IMR-90 (cell line): ENCODE data around the gene AP5B1.

Experiments used
- BHLHE40 ChIP-seq: fragments of 150-350 bp; IDR thresholded peaks from 2 replicates; pipeline ENCODE4 v1.6.1; 2016; ENCODE audit warnings: mild to moderate bottlenecking, low read depth, low read length
- CEBPB ChIP-seq: IDR thresholded peaks from 2 replicates; pipeline ENCODE4 v1.6.1; 2012; ENCODE audit warnings: low read depth, low read length, improper control_type of control experiment
- CHD1 ChIP-seq: IDR thresholded peaks from 2 replicates; pipeline ENCODE4 v1.6.1; 2012; ENCODE audit warnings: low read depth, low read length, improper control_type of control experiment
- MAZ ChIP-seq: IDR thresholded peaks from 2 replicates; pipeline ENCODE4 v1.6.1; 2012; ENCODE audit warnings: low read depth, mild to moderate bottlenecking, low read length, improper control_type of control experiment, moderate library complexity, borderline replicate concordance
- MXI1 ChIP-seq: IDR thresholded peaks from 2 replicates; pipeline ENCODE4 v1.6.1; 2012; ENCODE audit warnings: low read depth, mild to moderate bottlenecking, low read length, moderate library complexity, borderline replicate concordance
- POLR2A ChIP-seq: IDR thresholded peaks from 2 replicates; pipeline ENCODE4 v1.6.1; 2012; ENCODE audit warnings: mild to moderate bottlenecking, low read depth, low read length
- RCOR1 ChIP-seq: IDR thresholded peaks from 2 replicates; pipeline ENCODE4 v1.6.1; 2012; ENCODE audit warnings: mild to moderate bottlenecking, low read length, improper control_type of control experiment; ENCODE audit not compliant: insufficient replicate concordance
- RFX5 ChIP-seq: IDR thresholded peaks from 2 replicates; pipeline ENCODE4 v1.8.0; 2012; ENCODE audit warnings: low read depth, mild to moderate bottlenecking, low read length, moderate library complexity
- SMC3 ChIP-seq: fragments of 150-350 bp; IDR thresholded peaks from 2 replicates; pipeline ENCODE4 v1.6.1; 2016; ENCODE audit warnings: low read depth, mild to moderate bottlenecking, antibody characterized with exemption, low read length, moderate library complexity
- TF ChIP-seq, protein P1 (sequence below): conservative IDR thresholded peaks from 2 replicates; pipeline ENCODE4 v1.5.1; 2012; ENCODE audit warnings: mild to moderate bottlenecking, low read depth, low read length, improper control_type of control experiment

DNA sequence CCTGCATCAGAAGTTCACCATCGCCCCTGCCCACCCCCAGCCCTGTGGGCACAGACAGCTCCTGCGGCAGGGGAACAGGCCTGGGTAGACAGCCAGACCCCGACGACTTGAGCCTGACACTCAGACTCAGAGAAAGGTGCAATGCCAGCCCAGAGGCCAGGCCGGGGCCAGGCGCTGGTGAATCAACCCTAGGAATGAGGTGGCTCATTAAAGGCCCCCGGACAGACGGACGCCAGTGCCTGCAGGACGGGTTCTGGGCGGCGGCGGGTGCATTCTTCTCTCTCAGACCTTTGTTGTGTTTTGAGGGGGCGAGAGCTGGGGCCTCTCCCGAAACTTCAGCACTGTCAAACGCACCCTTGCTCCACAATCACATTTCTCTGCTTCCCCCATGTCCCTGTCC lies 11.7 kb upstream of the AP5B1 start:
- no peak for TF ChIP-seq POLR2A
- no peak for TF ChIP-seq RFX5
- TF ChIP-seq, protein P1, sequence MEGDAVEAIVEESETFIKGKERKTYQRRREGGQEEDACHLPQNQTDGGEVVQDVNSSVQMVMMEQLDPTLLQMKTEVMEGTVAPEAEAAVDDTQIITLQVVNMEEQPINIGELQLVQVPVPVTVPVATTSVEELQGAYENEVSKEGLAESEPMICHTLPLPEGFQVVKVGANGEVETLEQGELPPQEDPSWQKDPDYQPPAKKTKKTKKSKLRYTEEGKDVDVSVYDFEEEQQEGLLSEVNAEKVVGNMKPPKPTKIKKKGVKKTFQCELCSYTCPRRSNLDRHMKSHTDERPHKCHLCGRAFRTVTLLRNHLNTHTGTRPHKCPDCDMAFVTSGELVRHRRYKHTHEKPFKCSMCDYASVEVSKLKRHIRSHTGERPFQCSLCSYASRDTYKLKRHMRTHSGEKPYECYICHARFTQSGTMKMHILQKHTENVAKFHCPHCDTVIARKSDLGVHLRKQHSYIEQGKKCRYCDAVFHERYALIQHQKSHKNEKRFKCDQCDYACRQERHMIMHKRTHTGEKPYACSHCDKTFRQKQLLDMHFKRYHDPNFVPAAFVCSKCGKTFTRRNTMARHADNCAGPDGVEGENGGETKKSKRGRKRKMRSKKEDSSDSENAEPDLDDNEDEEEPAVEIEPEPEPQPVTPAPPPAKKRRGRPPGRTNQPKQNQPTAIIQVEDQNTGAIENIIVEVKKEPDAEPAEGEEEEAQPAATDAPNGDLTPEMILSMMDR, result no peak
- no peak for TF ChIP-seq MAZ
- TF ChIP-seq MXI1, result no peak
- TF ChIP-seq SMC3, result no peak
- TF ChIP-seq CEBPB, result no peak
- no peak for TF ChIP-seq CHD1
- no peak for TF ChIP-seq BHLHE40
- TF ChIP-seq RCOR1, result no peak
